Measurements from ENCODE around the gene VPS13C. TPM values are rescaled to one million over a fixed set of nuclear protein-coding genes. Genes with fewer than 3 reads are reported as not detected.

The VPS13C gene
- total RNA-seq, 1 experiment from 2014 or later: 47.3 TPM

DNA sequence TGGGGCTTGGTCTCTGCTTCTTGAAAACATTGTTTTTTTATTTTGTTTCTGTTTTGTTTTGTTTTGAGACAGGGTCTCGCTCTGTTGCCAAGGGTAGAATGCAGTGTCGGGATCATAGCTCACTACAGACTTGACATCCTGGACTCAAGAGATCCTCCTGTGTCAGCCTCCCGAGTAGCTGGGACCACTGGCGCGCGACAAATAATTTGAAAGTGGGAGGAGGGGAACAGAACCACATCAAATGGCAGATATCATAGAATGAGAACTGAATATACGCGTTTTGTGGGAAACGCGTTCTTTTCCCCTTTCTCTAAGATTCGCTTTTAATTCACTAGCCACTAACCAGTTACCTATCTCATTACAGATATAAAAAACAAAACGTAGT lies 641 bp upstream of the VPS13C start:
- Histone ChIP-seq H3K4me3 (ENCODE audit: low read depth in 2 of 2, low read length in 2 of 2) (peak overlapping the region; percentile 77 to 97), H3K4me1 (ENCODE audit: control insufficient read depth, insufficient read depth, low read length) (peaks cover 7% of the 10 kb centered on the region), H3K36me3 (ENCODE audit: control insufficient read depth, insufficient read depth, low read length) (peaks cover 7% of the 10 kb centered on the region), H3K9me3 (ENCODE audit: control insufficient read depth, insufficient read depth, low read depth, low read length) (no peaks in the 10 kb centered on the region), H3K27me3 (ENCODE audit: control insufficient read depth, insufficient read depth, low read length) (peaks cover 30% of the 10 kb centered on the region), H3K27ac (ENCODE audit: low read length) (peak overlapping the region; percentile 69)
- POLR2A ChIA-PET: interaction anchor here (0.5 kb wide), 1 partner anchor 147 kb away, joined by 3 read pairs; no protein-coding TSS in a partner anchor
- intact Hi-C loops (cut with micrococcal nuclease; ENCODE audit: unreplicated experiment): no loop called here
- ATAC-seq (no peak; the same call in 1 of the 2 replicates), DNase-seq (ENCODE audit: low read depth, low spot score) (no peak)
- TF ChIP-seq POLR2AphosphoS5 (IDR thresholded peaks at IDR 0.05; ENCODE audit: low read depth, low read length): no peak
- no peak for TF ChIP-seq SIN3A (IDR thresholded peaks at IDR 0.05; ENCODE audit: borderline replicate concordance, insufficient read depth, low read depth, low read length)
- TF ChIP-seq, protein P1, sequence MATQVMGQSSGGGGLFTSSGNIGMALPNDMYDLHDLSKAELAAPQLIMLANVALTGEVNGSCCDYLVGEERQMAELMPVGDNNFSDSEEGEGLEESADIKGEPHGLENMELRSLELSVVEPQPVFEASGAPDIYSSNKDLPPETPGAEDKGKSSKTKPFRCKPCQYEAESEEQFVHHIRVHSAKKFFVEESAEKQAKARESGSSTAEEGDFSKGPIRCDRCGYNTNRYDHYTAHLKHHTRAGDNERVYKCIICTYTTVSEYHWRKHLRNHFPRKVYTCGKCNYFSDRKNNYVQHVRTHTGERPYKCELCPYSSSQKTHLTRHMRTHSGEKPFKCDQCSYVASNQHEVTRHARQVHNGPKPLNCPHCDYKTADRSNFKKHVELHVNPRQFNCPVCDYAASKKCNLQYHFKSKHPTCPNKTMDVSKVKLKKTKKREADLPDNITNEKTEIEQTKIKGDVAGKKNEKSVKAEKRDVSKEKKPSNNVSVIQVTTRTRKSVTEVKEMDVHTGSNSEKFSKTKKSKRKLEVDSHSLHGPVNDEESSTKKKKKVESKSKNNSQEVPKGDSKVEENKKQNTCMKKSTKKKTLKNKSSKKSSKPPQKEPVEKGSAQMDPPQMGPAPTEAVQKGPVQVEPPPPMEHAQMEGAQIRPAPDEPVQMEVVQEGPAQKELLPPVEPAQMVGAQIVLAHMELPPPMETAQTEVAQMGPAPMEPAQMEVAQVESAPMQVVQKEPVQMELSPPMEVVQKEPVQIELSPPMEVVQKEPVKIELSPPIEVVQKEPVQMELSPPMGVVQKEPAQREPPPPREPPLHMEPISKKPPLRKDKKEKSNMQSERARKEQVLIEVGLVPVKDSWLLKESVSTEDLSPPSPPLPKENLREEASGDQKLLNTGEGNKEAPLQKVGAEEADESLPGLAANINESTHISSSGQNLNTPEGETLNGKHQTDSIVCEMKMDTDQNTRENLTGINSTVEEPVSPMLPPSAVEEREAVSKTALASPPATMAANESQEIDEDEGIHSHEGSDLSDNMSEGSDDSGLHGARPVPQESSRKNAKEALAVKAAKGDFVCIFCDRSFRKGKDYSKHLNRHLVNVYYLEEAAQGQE (IDR thresholded peaks at IDR 0.05; ENCODE audit: insufficient read depth in 1 of 2, low read depth in 2 of 2, low read length in 1 of 2): no peak
- TF ChIP-seq TCF7L2 (IDR thresholded peaks at IDR 0.05; ENCODE audit: low read depth, low read length): no peak
- TF ChIP-seq, protein P2, sequence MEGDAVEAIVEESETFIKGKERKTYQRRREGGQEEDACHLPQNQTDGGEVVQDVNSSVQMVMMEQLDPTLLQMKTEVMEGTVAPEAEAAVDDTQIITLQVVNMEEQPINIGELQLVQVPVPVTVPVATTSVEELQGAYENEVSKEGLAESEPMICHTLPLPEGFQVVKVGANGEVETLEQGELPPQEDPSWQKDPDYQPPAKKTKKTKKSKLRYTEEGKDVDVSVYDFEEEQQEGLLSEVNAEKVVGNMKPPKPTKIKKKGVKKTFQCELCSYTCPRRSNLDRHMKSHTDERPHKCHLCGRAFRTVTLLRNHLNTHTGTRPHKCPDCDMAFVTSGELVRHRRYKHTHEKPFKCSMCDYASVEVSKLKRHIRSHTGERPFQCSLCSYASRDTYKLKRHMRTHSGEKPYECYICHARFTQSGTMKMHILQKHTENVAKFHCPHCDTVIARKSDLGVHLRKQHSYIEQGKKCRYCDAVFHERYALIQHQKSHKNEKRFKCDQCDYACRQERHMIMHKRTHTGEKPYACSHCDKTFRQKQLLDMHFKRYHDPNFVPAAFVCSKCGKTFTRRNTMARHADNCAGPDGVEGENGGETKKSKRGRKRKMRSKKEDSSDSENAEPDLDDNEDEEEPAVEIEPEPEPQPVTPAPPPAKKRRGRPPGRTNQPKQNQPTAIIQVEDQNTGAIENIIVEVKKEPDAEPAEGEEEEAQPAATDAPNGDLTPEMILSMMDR (IDR thresholded peaks at IDR 0.05): no peak
- no TSS peak for BruUV-seq (replicated peaks)
- in situ Hi-C loops (cut with HindIII; ENCODE audit: low pct_unique_long_range_greater_than_20kb, low sequenced_read_pairs): no loop called here
- CTCF ChIA-PET: interaction anchor here (0.6 kb wide), 1 partner anchor 178 kb away, joined by 3 read pairs; no protein-coding TSS in a partner anchor

DNA sequence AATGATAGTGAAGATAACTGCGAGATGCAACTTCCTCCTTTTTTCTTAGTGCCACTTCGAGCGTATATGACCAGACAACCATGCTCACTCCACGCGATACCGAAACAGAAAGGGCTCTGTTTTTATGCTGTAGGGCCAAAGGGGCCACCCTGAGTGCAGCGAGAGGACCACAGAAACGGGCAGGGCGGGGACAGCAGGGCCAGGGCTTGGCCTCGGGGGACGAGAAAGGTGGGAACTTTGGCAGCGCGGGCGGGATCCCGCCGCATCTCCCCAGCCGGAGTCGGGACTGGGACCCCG lies 483 bp downstream of the VPS13C start:
- in situ Hi-C loops (cut with HindIII; ENCODE audit: low pct_unique_long_range_greater_than_20kb, low sequenced_read_pairs): no loop called here

More for the DNA sequence above, 483 bp downstream of the VPS13C start:
- intact Hi-C loops (cut with micrococcal nuclease; ENCODE audit: unreplicated experiment): no loop called here
- no peaks in the 10 kb centered on the region for H3K9me3 ChIP-seq (ENCODE audit: control insufficient read depth, insufficient read depth, low read depth, low read length)
- peaks cover 27% of the 10 kb centered on the region for H3K27me3 ChIP-seq (ENCODE audit: control insufficient read depth, insufficient read depth, low read length)
- ChIA-PET POLR2A (interaction anchor here (0.6 kb wide), 1 partner anchor 1370 kb away, joined by 7 read pairs; no protein-coding TSS in a partner anchor), CTCF (interaction anchor here (0.6 to 0.7 kb wide), 3 partner anchors 300 to 993 kb away, joined by 4 to 12 read pairs (median 8); no protein-coding TSS in a partner anchor)
- H3K36me3 ChIP-seq (ENCODE audit: control insufficient read depth, insufficient read depth, low read length): peaks cover 7% of the 10 kb centered on the region
- H3K4me3 ChIP-seq (ENCODE audit: low read depth in 2 of 2, low read length in 2 of 2): peak overlapping the region; percentile 77 to 97
- no peak for TF ChIP-seq TCF7L2 (IDR thresholded peaks at IDR 0.05; ENCODE audit: low read depth, low read length)
- TF ChIP-seq POLR2AphosphoS5 (IDR thresholded peaks at IDR 0.05; ENCODE audit: low read depth, low read length): no peak
- TF ChIP-seq, protein P1 (IDR thresholded peaks at IDR 0.05; ENCODE audit: insufficient read depth in 1 of 2, low read depth in 2 of 2, low read length in 1 of 2): no peak
- no peak for TF ChIP-seq SIN3A (IDR thresholded peaks at IDR 0.05; ENCODE audit: borderline replicate concordance, insufficient read depth, low read depth, low read length)
- TF ChIP-seq, protein P2 (IDR thresholded peaks at IDR 0.05): no peak
- peak overlapping the region; percentile 89 for H3K27ac ChIP-seq (ENCODE audit: low read length)
- DNase-seq (ENCODE audit: low read depth, low spot score) (no peak), ATAC-seq (peak; percentile 78)
- BruUV-seq (replicated peaks): no TSS peak
- peaks cover 7% of the 10 kb centered on the region for H3K4me1 ChIP-seq (ENCODE audit: control insufficient read depth, insufficient read depth, low read length)
